ENCODE measurements around the gene CTTN. TPM values are rescaled to one million over a fixed set of nuclear protein-coding genes. Genes with fewer than 3 reads are reported as not detected.

The CTTN gene
- total and polyA plus RNA-seq, 2 of the 13 experiments (the other 11 are each of a cell fraction or from before 2014, with no cell fraction given) = 84.4 to 114 TPM

GRCh38 chr11:70423523-70424505 is 25.5 kb downstream of the CTTN start:
- WGBS (ENCODE audit: low lambda C conversion rate) = 95% methylated on average over 32 of the region's 34 CpGs
- no peak overlapping the region for H2AFZ ChIP-seq (ENCODE audit: low read length)
- H3K4me3 ChIP-seq (replicated peaks in 1 of 3; ENCODE audit: insufficient read depth in 1 of 3, low read depth in 2 of 3, low read length in 3 of 3) = no peak overlapping the region
- intact Hi-C loops (cut with micrococcal nuclease; ENCODE audit: unreplicated experiment) = no loop called here
- H3K27me3 ChIP-seq (ENCODE audit: control insufficient read depth in 1 of 2, insufficient read depth in 2 of 2, low read length in 2 of 2) = no peaks in the 10 kb centered on the region
- TF ChIP-seq ZNF878 (CRISPR knock-in tag; IDR thresholded peaks at IDR 0.05) (no peak), ATF7-NPFF (CRISPR knock-in tag; IDR thresholded peaks at IDR 0.05; ENCODE audit: low read depth) (no peak), BHLHE40 (IDR thresholded peaks at IDR 0.05; ENCODE audit: low read length) (0 out of 2 replicates have a peak, but pooled peaks have one; percentile 36), MTA1 (CRISPR knock-in tag; IDR thresholded peaks at IDR 0.05; ENCODE audit: borderline replicate concordance) (no peak), ZBTB33 (CRISPR knock-in tag; IDR thresholded peaks at IDR 0.05) (peak; percentile 93), AGO2 (optimal IDR thresholded peaks at IDR 0.05; ENCODE audit: low read depth, low read length) (peak; percentile 49)
- BruUV-seq (replicated peaks) = no TSS peak
- ATAC-seq (peak; percentile 31), DNase-seq (ENCODE audit: low spot score) (peak; percentile 50), FAIRE-seq (no peak)
- H3K36me3 ChIP-seq (replicated peaks in 1 of 2; ENCODE audit: control insufficient read depth in 1 of 2, insufficient read depth in 2 of 2, low read length in 2 of 2) = peaks cover 41 to 78% of the 10 kb centered on the region in 2 experiments; a peak in 4 of 5 replicates
- H3K79me2 ChIP-seq (ENCODE audit: insufficient read depth, low read length) = no peaks in the 10 kb centered on the region
- in situ Hi-C loops (cut with HindIII; ENCODE audit: extremely low pct_ligation_motif_present, low pct_unique_long_range_greater_than_20kb) = no loop called here
- no peak overlapping the region for H3K27ac ChIP-seq (ENCODE audit: extremely low read length, insufficient read depth, low read length)
- H3K4me1 ChIP-seq (ENCODE audit: insufficient read depth, low read length) = no peaks in the 10 kb centered on the region
- POLR2A ChIA-PET = no interaction called here
- H4K20me1 ChIP-seq (ENCODE audit: insufficient read depth, low read length) = no peaks in the 10 kb centered on the region
- no peak overlapping the region for H3K9ac ChIP-seq (ENCODE audit: insufficient read depth, low read depth, low read length)
- H3K4me2 ChIP-seq (ENCODE audit: low read depth, low read length) = no peak overlapping the region
- CTCF ChIA-PET (ENCODE audit: low intra/inter-chr PET ratio, low total read pairs) = no interaction called here
- H3K9me3 ChIP-seq (ENCODE audit: low read length) = no peaks in the 10 kb centered on the region

Measured in HepG2 (cell line).